A172 (cell line): ENCODE results near the gene PRPF40B. TPM values are rescaled to one million over a fixed set of nuclear protein-coding genes. Genes with fewer than 3 reads are reported as not detected.

Source experiments
- DNase-seq: peaks from one replicate; pipeline ENCODE4 v3.0.0-alpha.2; 2015; ENCODE audit warnings: low spot score
- total RNA-seq: library from RNA; depleted of rRNA; stranded (reverse); fragments of >200 nt; shearing (Covaris generic); gene quantifications from 2 replicates; pipeline ENCODE4 v1.2.3, GENCODE V29; 2014; rRNA removed

PRPF40B gene
- total RNA-seq, 1 experiment from 2014 or later: 9.1 TPM

- no peak for DNase-seq
Measured at GRCh38 chr12:49684310-49684854, 61.0 kb downstream of the PRPF40B start.

GRCh38 chr12:49687941-49688340, 64.6 kb downstream of the PRPF40B start:
- DNase-seq: no peak

- DNase-seq: no peak
Measured at GRCh38 chr12:49689237-49689636, 65.9 kb downstream of the PRPF40B start.

- no peak for DNase-seq
Measured at GRCh38 chr12:49689785-49690184, 66.4 kb downstream of the PRPF40B start.

- no peak for DNase-seq
Measured at GRCh38 chr12:49692851-49693250, 69.5 kb downstream of the PRPF40B start.

- DNase-seq: peak; percentile 40
Measured at GRCh38 chr12:49693931-49694444, 70.6 kb downstream of the PRPF40B start.

Other genes starting within 250 kb of the PRPF40B start
- 5.4 and 7.1 TPM in 2 replicates for gene KCNH3, start 84.5 kb upstream of the PRPF40B start, total RNA-seq
- 66.5 and 79.5 TPM in 2 replicates for gene MCRS1, start 55.4 kb upstream of the PRPF40B start, total RNA-seq
- 0.05 and 0.55 TPM in 2 replicates for gene FAM186B, start 17.9 kb upstream of the PRPF40B start, total RNA-seq
- 16.4 and 16.6 TPM in 2 replicates for gene FMNL3, start 83.8 kb downstream of the PRPF40B start, total RNA-seq
- gene TMBIM6, start 118.0 kb downstream of the PRPF40B start, total RNA-seq: 242 and 305 TPM in 2 replicates
- 12.1 and 12.6 TPM in 2 replicates for gene NCKAP5L, start 204.9 kb downstream of the PRPF40B start, total RNA-seq
- gene BCDIN3D, start 219.5 kb downstream of the PRPF40B start, total RNA-seq: 1.5 and 2.1 TPM in 2 replicates